Measurements from ENCODE around the gene SLC6A18.

DNA sequence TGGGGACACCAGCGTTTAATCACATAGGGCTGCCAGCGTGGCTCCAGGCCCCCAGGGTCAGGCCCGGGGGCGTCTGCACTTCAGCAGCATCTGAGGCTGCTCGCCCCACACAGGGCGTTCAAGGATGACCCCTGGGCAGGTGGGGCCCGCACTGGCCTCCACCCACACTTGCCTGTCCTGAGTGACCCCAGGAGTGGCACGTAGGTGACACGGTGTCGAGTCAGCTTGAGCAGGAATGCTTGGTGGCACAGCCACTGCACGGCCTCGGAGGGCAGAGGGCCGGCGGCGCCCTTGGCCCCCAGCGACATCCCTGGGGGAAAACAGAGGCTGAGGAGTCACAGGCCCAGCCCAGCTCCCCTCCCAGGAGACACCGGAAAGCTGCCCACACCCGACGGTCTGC is 29.0 kb downstream of the SLC6A18 start:
- TF ChIP-seq, protein P1, sequence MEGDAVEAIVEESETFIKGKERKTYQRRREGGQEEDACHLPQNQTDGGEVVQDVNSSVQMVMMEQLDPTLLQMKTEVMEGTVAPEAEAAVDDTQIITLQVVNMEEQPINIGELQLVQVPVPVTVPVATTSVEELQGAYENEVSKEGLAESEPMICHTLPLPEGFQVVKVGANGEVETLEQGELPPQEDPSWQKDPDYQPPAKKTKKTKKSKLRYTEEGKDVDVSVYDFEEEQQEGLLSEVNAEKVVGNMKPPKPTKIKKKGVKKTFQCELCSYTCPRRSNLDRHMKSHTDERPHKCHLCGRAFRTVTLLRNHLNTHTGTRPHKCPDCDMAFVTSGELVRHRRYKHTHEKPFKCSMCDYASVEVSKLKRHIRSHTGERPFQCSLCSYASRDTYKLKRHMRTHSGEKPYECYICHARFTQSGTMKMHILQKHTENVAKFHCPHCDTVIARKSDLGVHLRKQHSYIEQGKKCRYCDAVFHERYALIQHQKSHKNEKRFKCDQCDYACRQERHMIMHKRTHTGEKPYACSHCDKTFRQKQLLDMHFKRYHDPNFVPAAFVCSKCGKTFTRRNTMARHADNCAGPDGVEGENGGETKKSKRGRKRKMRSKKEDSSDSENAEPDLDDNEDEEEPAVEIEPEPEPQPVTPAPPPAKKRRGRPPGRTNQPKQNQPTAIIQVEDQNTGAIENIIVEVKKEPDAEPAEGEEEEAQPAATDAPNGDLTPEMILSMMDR (tag by site-specific recombination; IDR thresholded peaks at IDR 0.05): no peak
- no peak for TF ChIP-seq ZNF214 (tag by site-specific recombination; IDR thresholded peaks at IDR 0.05; ENCODE audit: borderline replicate concordance)
- TF ChIP-seq, protein P2, sequence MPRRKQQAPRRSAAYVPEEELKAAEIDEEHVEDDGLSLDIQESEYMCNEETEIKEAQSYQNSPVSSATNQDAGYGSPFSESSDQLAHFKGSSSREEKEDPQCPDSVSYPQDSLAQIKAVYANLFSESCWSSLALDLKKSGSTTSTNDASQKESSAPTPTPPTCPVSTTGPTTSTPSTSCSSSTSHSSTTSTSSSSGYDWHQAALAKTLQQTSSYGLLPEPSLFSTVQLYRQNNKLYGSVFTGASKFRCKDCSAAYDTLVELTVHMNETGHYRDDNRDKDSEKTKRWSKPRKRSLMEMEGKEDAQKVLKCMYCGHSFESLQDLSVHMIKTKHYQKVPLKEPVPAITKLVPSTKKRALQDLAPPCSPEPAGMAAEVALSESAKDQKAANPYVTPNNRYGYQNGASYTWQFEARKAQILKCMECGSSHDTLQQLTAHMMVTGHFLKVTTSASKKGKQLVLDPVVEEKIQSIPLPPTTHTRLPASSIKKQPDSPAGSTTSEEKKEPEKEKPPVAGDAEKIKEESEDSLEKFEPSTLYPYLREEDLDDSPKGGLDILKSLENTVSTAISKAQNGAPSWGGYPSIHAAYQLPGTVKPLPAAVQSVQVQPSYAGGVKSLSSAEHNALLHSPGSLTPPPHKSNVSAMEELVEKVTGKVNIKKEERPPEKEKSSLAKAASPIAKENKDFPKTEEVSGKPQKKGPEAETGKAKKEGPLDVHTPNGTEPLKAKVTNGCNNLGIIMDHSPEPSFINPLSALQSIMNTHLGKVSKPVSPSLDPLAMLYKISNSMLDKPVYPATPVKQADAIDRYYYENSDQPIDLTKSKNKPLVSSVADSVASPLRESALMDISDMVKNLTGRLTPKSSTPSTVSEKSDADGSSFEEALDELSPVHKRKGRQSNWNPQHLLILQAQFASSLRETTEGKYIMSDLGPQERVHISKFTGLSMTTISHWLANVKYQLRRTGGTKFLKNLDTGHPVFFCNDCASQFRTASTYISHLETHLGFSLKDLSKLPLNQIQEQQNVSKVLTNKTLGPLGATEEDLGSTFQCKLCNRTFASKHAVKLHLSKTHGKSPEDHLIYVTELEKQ (tag by site-specific recombination; IDR thresholded peaks at IDR 0.05; ENCODE audit: borderline replicate concordance): no peak
